ENCODE measurements around the gene NYAP1. TPM values are rescaled to one million over a fixed set of nuclear protein-coding genes. Genes with fewer than 3 reads are reported as not detected.

NYAP1 gene
- total RNA-seq, 3 donors from 2014 or later (not counting 1 experiment from before 2014, with no cell fraction given): 0.12 to 0.13 TPM; not detected in 1

DNA sequence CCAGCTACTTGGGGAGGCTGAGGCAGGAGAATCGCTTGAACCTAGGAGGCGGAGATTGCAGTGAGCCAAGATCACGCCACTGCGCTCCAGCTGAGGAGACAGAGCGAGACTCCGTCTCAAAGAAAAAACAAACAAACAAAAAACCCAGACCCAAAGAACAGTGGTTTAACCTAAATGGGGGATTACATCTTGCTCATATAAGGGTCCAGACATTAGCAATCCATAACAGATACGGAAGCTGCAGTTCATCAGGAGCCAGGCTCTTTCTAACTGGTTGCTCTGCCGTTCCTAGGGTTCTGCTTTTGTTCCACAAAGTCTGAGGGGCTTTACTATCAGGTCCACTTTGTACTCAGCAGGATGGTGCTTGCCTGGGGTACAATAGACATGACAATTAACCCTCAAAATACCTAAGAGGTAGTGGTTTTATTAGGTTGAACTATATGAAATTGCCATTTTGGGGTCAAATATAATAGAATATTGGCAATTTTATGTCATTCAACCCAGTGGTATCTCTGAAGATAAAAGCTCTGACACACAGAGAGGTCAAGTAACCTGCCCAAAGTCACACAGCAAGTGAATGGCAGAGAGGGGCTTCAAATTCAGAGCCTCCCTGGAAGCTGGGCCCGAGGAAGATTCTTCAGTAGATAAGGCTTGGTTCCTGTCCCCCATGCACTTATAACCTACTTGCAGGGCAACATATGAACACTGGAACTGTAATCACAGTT lies 21.3 kb downstream of the NYAP1 start:
- H3K9me3 Mint-ChIP-seq: no peaks in the 10 kb centered on the region
- no peak overlapping the region for H3K27ac ChIP-seq (ENCODE audit: low read length)
- intact Hi-C loops (cut with micrococcal nuclease): no loop called here
- 92% methylated on average over 7 of the region's 9 CpGs for WGBS (ENCODE audit: insufficient coverage)
- ATAC-seq (no peak), DNase-seq (no peak)
- no peaks in the 10 kb centered on the region for H3K4me1 Mint-ChIP-seq
- H3K36me3 Mint-ChIP-seq: no peaks in the 10 kb centered on the region
- H3K4me1 ChIP-seq (ENCODE audit: control insufficient read depth, insufficient read depth, low read length): no peaks in the 10 kb centered on the region
- no peak overlapping the region for H3K4me3 Mint-ChIP-seq
- TF ChIP-seq, protein P1, sequence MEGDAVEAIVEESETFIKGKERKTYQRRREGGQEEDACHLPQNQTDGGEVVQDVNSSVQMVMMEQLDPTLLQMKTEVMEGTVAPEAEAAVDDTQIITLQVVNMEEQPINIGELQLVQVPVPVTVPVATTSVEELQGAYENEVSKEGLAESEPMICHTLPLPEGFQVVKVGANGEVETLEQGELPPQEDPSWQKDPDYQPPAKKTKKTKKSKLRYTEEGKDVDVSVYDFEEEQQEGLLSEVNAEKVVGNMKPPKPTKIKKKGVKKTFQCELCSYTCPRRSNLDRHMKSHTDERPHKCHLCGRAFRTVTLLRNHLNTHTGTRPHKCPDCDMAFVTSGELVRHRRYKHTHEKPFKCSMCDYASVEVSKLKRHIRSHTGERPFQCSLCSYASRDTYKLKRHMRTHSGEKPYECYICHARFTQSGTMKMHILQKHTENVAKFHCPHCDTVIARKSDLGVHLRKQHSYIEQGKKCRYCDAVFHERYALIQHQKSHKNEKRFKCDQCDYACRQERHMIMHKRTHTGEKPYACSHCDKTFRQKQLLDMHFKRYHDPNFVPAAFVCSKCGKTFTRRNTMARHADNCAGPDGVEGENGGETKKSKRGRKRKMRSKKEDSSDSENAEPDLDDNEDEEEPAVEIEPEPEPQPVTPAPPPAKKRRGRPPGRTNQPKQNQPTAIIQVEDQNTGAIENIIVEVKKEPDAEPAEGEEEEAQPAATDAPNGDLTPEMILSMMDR (IDR thresholded peaks at IDR 0.05): no peak
- H3K27me3 ChIP-seq (ENCODE audit: control insufficient read depth, insufficient read depth, low read length): no peaks in the 10 kb centered on the region
- no peak overlapping the region for H3K4me3 ChIP-seq (ENCODE audit: low read length)
- H3K27me3 Mint-ChIP-seq (ENCODE audit: low read depth in 2 of 2): peaks cover 15 to 16% of the 10 kb centered on the region in 2 donors
- H3K27ac Mint-ChIP-seq: no peak overlapping the region
- no peaks in the 10 kb centered on the region for H3K9me3 ChIP-seq (ENCODE audit: control insufficient read depth, insufficient read depth, low read length)
- H3K36me3 ChIP-seq (ENCODE audit: control insufficient read depth, insufficient read depth, low read length): no peaks in the 10 kb centered on the region

DNA sequence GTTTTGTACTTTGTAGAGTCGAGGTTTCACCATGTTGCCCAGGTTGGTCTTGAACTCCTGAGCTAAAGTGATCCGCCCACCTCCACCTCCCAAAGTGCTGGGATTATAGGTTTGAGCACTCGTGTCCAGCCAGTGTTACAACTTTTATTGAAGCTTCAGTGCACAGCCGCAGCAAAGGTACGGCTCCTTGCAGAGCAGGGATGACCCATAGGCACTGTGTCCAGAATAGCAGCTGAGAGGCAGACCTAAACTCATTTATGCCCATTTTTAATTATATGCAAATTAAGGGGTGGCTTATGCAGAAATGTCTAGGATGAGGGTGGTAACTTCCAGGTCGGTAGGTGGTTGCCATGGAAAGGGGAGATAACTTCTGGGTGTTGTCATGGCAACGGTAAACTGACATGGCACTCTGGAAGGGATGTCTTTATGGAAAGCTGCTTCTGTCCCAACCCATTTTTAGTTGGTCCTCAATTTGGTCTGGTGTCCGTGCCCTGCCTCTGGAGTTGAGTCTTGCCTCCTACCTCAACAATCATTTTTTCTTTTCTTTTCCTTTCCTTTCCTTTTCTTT lies 22.7 kb downstream of the NYAP1 start:
- Mint-ChIP-seq H3K27ac (no peak overlapping the region), H3K4me3 (no peak overlapping the region), H3K27me3 (ENCODE audit: low read depth in 2 of 2) (peaks cover 22 to 26% of the 10 kb centered on the region in 2 donors), H3K9me3 (no peaks in the 10 kb centered on the region), H3K4me1 (no peaks in the 10 kb centered on the region), H3K36me3 (no peaks in the 10 kb centered on the region)
- H3K4me3 ChIP-seq (ENCODE audit: low read length): no peak overlapping the region
- no peaks in the 10 kb centered on the region for H3K36me3 ChIP-seq (ENCODE audit: control insufficient read depth, insufficient read depth, low read length)
- no peak overlapping the region for H3K27ac ChIP-seq (ENCODE audit: low read length)
- 84% methylated on average over 8 of the region's 8 CpGs for WGBS (ENCODE audit: insufficient coverage)
- TF ChIP-seq, protein P1 (IDR thresholded peaks at IDR 0.05): no peak
- DNase-seq: no peak
- H3K27me3 ChIP-seq (ENCODE audit: control insufficient read depth, insufficient read depth, low read length): no peaks in the 10 kb centered on the region
- ATAC-seq: no peak
- intact Hi-C loops (cut with micrococcal nuclease): no loop called here
- H3K9me3 ChIP-seq (ENCODE audit: control insufficient read depth, insufficient read depth, low read length): no peaks in the 10 kb centered on the region
- H3K4me1 ChIP-seq (ENCODE audit: control insufficient read depth, insufficient read depth, low read length): no peaks in the 10 kb centered on the region

DNA sequence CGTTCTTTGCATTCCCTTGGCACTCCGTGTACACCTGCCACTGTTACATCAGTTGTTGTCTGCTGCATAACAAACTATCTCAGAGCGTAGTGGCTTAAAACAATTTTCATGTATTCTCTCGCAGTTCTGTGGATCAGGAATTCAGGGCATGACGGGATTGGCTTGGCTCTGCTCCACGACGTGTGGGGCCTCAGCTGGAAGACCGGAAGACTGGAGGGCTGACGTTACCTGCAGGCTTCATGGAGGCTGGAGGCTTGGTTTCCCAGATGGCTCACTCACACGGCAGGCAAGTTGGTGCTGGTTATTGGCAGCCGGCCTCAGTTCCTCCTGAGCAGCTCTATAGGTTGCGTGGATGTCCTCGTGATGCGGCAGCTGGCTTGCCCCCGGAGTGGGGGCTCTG lies 25.5 kb downstream of the NYAP1 start:
- Mint-ChIP-seq H3K36me3 (no peaks in the 10 kb centered on the region), H3K27me3 (ENCODE audit: low read depth in 2 of 2) (peaks cover 30 to 41% of the 10 kb centered on the region in 2 donors), H3K4me1 (no peaks in the 10 kb centered on the region), H3K9me3 (no peaks in the 10 kb centered on the region), H3K27ac (no peak overlapping the region), H3K4me3 (no peak overlapping the region)
- no peaks in the 10 kb centered on the region for H3K27me3 ChIP-seq (ENCODE audit: control insufficient read depth, insufficient read depth, low read length)
- no peaks in the 10 kb centered on the region for H3K4me1 ChIP-seq (ENCODE audit: control insufficient read depth, insufficient read depth, low read length)
- no peaks in the 10 kb centered on the region for H3K36me3 ChIP-seq (ENCODE audit: control insufficient read depth, insufficient read depth, low read length)
- TF ChIP-seq, protein P1 (IDR thresholded peaks at IDR 0.05): no peak
- no peak overlapping the region for H3K4me3 ChIP-seq (ENCODE audit: low read length)
- DNase-seq (no peak), ATAC-seq (no peak)
- intact Hi-C loops (cut with micrococcal nuclease): no loop called here
- 95% methylated on average over 15 of the region's 15 CpGs for WGBS (ENCODE audit: insufficient coverage)
- no peak overlapping the region for H3K27ac ChIP-seq (ENCODE audit: low read length)
- no peaks in the 10 kb centered on the region for H3K9me3 ChIP-seq (ENCODE audit: control insufficient read depth, insufficient read depth, low read length)
